GM12872 (cell line): ENCODE data around the gene CHRDL2.

ENCODE experiments used
- TF ChIP-seq, protein P1 (sequence below): IDR thresholded peaks from 3 replicates; pipeline ENCODE4 v1.5.1; 2011; ENCODE audit warnings: low read depth, mild to moderate bottlenecking, low read length, moderate library complexity; ENCODE audit not compliant: insufficient read depth

The CHRDL2 gene

DNA sequence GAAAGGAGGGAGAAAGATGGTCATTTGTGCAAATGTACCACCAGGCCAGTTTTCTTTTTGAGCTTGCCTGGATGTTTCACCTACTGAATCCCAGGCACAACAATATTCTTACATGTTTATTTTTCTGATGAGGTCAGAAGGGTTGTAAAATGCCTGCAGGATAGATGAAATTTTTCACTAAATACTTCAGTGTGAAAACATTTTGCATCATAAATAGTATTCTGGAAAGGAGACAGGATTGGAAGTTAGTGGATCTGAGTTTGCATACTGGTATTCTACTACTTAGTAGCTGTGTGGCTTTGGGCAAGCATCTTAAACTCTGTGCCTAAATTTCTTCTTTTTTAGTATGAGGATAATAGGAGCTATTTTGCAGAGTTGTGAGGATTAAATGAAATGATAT, 42.2 kb upstream of the CHRDL2 start:
- TF ChIP-seq, protein P1, sequence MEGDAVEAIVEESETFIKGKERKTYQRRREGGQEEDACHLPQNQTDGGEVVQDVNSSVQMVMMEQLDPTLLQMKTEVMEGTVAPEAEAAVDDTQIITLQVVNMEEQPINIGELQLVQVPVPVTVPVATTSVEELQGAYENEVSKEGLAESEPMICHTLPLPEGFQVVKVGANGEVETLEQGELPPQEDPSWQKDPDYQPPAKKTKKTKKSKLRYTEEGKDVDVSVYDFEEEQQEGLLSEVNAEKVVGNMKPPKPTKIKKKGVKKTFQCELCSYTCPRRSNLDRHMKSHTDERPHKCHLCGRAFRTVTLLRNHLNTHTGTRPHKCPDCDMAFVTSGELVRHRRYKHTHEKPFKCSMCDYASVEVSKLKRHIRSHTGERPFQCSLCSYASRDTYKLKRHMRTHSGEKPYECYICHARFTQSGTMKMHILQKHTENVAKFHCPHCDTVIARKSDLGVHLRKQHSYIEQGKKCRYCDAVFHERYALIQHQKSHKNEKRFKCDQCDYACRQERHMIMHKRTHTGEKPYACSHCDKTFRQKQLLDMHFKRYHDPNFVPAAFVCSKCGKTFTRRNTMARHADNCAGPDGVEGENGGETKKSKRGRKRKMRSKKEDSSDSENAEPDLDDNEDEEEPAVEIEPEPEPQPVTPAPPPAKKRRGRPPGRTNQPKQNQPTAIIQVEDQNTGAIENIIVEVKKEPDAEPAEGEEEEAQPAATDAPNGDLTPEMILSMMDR = no peak

DNA sequence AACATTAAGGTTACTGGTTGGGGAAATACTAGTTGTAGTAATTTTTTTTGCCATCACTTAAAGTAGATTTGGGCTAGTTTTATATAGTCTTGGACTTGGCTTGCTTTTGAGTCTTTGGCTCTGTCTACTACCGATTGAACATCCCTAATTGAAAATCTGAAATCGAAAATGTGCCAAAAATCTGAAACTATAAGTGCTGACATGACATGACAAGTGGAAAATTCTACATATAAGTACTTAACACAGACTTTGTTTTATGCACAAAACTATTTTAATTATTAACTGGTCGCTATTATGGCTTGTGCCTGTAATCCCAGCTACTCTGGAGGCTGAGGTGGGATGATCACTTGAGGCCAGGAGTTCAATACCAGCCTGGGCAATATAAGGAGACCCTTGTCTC, 39.9 kb upstream of the CHRDL2 start:
- TF ChIP-seq, protein P1 = no peak

DNA sequence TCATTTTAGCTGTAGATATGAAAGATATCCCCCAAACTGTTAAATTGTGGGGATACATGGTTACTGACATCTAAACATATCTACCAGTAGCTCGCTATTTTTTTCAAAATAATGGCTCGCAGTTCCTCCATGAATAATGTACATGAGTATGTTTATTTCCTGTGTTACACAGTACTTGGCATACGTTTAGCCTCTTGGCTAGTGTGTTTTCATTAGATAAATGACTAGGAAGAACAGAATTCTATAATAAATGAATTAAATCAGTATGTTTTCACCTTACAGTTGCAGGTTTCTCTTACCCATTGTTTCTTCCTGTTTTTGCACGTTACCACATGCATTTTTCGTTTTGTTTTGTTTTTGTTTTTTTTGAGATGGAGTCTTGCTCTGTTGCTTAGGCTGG, 39.2 kb upstream of the CHRDL2 start:
- TF ChIP-seq, protein P1 = no peak

DNA sequence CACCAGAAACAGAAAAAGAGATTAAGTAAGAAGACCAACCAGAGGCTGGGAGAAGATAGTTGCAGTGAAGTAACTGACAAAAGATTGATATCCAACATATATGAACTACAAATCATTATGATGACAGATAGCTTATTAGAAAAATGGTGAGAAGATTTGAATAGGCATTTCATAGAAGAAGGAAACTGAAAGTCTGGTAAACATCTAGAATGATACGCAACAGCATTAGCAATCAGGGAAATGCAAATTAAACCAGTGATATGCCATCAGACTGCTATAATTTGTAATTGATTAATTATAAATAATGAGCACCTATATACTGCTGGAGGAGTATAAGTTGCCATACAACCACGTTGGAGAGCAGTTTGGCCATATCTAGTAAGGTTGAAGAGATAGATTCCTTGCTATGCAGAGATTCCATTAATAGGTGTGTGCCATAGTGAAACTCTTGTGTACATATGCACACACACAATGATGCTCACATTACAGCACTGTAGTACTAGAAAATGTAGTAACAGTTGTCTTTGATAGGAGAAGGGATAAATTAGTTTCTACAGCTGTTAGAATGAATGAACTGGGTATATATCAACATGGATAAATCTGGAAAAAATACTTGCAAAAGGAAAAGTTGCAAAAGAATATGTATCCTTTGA, 38.0 kb upstream of the CHRDL2 start:
- TF ChIP-seq, protein P1 = no peak

DNA sequence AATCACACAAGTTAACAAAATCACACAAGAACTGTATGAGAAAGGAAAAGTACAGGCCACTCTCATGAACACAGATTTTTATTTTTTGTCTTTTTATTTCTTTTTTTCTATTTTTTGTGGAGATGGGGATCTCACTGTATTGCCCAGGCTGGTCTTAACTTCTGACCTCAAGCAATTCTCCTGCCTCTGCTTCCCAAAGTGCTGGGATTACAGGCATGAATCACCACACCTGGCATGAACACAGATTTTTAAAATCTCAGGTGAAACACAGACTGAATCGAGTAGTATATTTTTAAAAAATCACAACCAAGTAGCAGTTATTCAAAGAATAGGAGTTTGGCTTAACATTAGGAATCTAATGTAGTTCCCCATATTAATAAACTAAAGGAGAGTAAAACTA, 35.7 kb upstream of the CHRDL2 start:
- TF ChIP-seq, protein P1 = no peak

DNA sequence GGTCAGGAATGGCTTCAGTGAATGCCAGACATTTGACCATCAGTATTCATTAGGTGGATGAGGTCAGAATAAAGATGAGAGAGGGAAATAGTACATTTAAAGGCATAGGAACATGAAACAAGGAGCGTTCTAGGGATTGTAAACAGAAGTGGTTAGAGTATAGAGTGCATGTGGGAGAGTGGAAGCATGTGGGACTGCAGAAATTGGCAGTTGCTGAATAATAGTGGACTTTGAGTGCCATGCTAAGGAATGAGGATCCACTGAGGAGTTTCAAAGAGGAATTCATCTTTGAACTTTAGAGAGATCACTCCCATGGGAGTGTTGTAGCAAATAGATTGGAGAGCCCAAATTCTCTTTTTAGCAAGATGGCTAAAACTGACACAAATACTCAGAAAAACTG, 25.3 kb upstream of the CHRDL2 start:
- TF ChIP-seq, protein P1 = no peak

DNA sequence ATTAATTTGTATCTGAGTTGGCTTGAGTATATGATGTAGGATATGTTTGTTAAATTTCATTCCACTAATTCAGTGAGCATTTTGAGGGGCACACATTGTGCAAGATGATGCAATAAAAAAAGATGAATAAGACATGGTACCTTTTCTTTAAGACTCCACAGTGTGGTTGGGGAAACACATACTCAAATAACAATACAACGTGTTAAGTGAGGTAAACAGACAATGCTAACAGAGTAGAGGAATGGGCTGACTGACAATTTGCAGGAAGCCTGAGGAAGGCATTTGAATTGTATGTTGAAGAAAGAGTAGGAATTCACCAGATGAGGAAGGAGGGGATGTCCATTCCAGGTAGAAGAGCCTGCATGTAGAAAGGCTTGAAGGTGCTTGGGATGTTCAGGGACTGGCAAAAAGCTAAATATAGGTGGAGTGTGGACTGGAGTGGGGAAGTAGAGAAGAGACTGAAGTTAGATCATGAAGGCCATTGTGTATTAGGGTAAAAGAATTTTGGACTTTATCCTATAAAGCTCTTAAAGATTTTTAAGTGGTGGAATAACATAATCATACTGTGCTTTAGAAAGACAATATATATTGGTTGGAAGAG, 24.3 kb upstream of the CHRDL2 start:
- TF ChIP-seq, protein P1 = no peak
